Activated T-helper 1 cell treated with anti-CD3 and anti-CD28 coated beads, Interleukin-12 subunit alpha, Interleukin-12 subunit beta, Interleukin-2, Interleukin-4 antibody, amounts not matched to agents 30 ng/mL and 10 ng/mL and 1 ng/mL, durations not matched to agents 14 hours and 24 hours and 36 hours (primary cell): ENCODE measurements around the gene INPP5J. TPM values are rescaled to one million over a fixed set of nuclear protein-coding genes. Genes with fewer than 3 reads are reported as not detected.
A peak's percentile ranks its signal among the peaks of the same experiment; 100 is the strongest.
"Not testable (repeated sequence)": the region's sequence is repeated elsewhere in the genome, so short reads cannot be mapped to it uniquely, and the experiment has no call there.

ENCODE experiments used
- DNase-seq: peaks from one replicate; pipeline ENCODE4 v3.0.0; 2021; ENCODE audit warnings: low spot score
- H3K27ac Mint-ChIP-seq: one replicate; pipeline ENCODE4 v1.8.0; 2021; ENCODE audit warnings: mild to moderate bottlenecking, mixed read lengths
- H3K27me3 Mint-ChIP-seq: one replicate; pipeline ENCODE4 v1.8.0; 2022; ENCODE audit warnings: mild to moderate bottlenecking, moderate library complexity, mixed read lengths; ENCODE audit not compliant: insufficient read depth
- H3K36me3 Mint-ChIP-seq: one replicate; pipeline ENCODE4 v1.8.0; 2021; ENCODE audit warnings: low read depth, mixed read lengths
- H3K4me1 Mint-ChIP-seq: one replicate; pipeline ENCODE4 v1.8.0; 2021; ENCODE audit warnings: low read depth, mixed read lengths
- H3K4me3 Mint-ChIP-seq: one replicate; pipeline ENCODE4 v1.8.0; 2021; ENCODE audit warnings: mild to moderate bottlenecking, moderate library complexity, mixed read lengths
- H3K9me3 Mint-ChIP-seq: one replicate; pipeline ENCODE4 v1.8.0; 2021; ENCODE audit warnings: mixed read lengths
- intact Hi-C: fragments of 100-400 bp; cut with micrococcal nuclease; formaldehyde crosslinking; loops from one replicate; pipeline ENCODE4 v1.15.1; 2024
- total RNA-seq: library from RNA; stranded (reverse); gene quantifications from 2 replicates; pipeline ENCODE4 v1.2.3, GENCODE V29; 2022

The INPP5J gene
- total RNA-seq, 1 donor from 2014 or later, result not detected

DNA sequence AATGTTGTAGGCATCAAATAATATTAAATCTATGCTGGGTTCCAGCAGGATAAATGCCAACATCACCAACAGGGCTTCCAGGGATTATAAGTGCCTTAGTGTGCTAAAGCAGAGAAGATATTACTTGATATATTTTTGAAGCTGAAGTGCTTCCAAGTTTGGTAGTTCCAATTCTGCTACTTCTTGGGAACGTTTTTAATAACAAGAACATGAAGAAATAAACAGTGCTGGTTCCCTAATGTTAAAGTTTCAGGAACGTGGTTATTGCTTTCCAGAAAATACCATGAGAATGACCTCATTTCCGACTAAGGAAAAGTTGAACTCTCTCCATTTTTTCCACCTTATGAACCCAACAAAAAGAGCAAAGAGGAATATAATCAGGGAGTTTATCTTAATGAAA is 32.7 kb downstream of the INPP5J start:
- Mint-ChIP-seq H3K4me3 (no peak overlapping the region), H3K9me3 (no peaks in the 10 kb centered on the region)

DNA sequence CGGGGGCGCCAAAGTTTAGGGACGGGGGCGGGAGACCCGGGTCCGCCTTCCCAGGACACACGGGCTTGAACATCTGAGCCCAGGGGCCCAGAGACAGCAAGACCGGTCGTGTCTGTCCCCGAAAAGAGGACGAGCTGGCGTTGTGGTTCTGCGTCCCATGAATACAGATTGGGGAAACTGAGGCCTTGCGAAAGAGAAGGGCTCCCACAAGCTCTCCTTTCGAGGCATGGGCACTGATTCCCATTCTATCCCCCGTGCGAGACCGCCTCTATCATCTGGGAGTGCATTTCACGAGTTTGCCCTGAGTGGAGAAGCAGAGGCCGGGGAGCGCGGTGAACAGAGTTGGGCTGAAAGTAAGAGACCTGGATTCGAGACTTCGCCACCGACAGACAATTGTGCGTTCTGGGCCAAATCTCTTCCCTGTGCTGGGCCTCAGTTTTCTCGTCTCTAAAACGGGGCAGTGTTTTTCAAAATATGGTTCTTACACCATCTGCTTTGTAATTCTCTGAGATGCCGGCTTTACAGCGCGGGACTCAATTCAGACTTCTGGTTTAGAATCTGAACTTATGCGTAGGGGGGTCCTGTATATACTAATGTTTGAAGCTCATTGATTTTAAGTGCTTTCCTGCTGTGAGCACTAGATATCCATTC is 37.7 kb downstream of the INPP5J start:
- Mint-ChIP-seq H3K4me1 (peaks cover 42% of the 10 kb centered on the region), H3K27me3 (peaks cover 15% of the 10 kb centered on the region), H3K9me3 (no peaks in the 10 kb centered on the region), H3K4me3 (peak overlapping the region; percentile 100), H3K27ac (peak overlapping the region; percentile 95), H3K36me3 (peaks cover 12% of the 10 kb centered on the region)
- intact Hi-C loops, result loop anchor here (1.0 to 5.0 kb wide), 6 partner anchors 52 to 187 kb away; partner anchors contain the start of genes LIMK2, PATZ1, PIK3IP1 and SELENOM
- peak; percentile 9 for DNase-seq

More for the DNA sequence above, 32.7 kb downstream of the INPP5J start:
- Mint-ChIP-seq H3K27ac (no peak overlapping the region), H3K27me3 (peaks cover 17% of the 10 kb centered on the region), H3K36me3 (peaks cover 2% of the 10 kb centered on the region), H3K4me1 (peaks cover 15% of the 10 kb centered on the region)
- no peak for DNase-seq
- intact Hi-C loops, result no loop called here

DNA sequence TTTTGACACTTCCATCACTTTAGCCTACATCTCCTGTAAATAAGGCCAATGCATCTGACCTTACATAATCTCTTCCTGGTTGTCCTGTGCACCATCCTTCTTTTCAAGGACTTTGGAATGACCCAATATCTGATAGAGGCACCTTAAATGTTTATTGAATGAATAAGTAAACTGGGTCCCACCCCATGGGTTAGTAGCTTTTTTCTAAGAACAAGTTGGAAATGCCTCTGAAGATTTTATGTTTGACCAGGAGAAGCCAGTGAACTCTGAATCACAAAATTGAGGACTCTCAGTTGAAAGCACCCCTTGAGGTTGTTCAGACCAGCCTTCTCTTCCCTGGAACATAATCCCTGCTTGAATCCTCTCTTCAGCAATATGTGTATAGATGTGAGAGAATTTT is 38.6 kb downstream of the INPP5J start:
- H3K27ac Mint-ChIP-seq, result no peak overlapping the region

DNA sequence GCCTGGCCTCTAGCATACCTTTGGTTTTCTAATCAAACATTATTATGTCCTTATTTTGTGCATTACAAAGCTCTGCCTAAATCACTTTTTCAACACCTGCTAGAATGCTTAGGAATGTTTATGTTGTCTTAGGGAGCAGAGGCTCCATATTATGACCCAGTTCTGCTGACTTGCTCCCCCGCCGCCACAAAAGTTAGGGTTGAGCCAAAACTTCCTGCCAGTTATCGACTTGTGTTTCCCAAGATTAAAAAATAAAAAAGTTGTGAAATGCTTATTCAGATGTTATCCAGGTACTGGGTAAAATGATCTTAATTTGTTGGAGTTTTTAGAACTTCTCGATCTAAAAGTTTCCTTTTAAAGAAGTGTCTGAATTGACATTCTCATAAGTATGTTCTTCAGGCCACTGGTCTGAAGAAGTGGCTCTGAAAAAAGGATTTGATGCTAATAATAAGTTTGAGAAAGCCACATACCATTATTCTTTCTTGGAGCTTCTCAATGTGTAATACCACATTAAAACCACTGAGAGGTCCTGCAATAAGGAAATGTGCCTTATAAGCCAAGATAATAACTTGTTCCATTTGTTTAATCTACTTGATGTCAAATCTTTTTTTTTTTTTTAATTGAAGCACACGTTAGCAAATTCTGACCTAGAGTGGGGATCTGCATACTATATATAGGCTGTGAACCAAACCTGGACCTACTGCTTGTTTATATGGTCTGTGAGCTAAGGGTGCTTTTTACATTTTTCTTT is 39.4 kb downstream of the INPP5J start:
- Mint-ChIP-seq H3K4me1 (peaks cover 43% of the 10 kb centered on the region), H3K4me3 (peak overlapping the region; percentile 100), H3K27ac (no peak overlapping the region), H3K9me3 (no peaks in the 10 kb centered on the region), H3K27me3 (peaks cover 15% of the 10 kb centered on the region), H3K36me3 (peaks cover 22% of the 10 kb centered on the region)
- no peak for DNase-seq
- intact Hi-C loops, result loop anchor here (5.0 kb wide), 2 partner anchors 70 to 185 kb away; partner anchors contain the start of gene PATZ1

More for the DNA sequence above, 38.6 kb downstream of the INPP5J start:
- Mint-ChIP-seq H3K9me3 (no peaks in the 10 kb centered on the region), H3K4me1 (peaks cover 43% of the 10 kb centered on the region), H3K27me3 (peaks cover 15% of the 10 kb centered on the region), H3K4me3 (peak overlapping the region; percentile 100), H3K36me3 (peaks cover 16% of the 10 kb centered on the region)
- intact Hi-C loops, result loop anchor here (2.0 to 5.0 kb wide), 3 partner anchors 71 to 186 kb away; partner anchors contain the start of genes PATZ1 and PIK3IP1
- DNase-seq, result no peak

DNA sequence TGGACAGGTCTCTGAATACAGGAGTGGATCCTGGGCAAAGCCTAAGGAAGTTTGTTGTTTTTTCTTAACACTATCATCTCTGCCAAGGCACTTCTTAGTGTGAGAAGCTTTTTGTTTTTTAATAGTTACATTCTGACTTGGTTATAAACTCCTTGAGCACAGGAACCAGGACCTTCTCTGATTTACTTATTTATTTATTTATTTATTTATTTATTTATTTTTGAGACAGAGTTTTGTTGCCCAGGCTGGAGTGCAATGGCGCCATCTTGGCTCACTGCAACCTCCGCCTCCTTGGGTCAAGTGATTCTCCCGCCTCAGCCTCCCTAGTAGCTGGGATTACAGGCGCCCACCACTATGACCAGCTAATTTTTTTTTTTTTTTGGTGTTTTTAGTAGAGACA is 48.2 kb downstream of the INPP5J start:
- Mint-ChIP-seq H3K27me3 (no peaks in the 10 kb centered on the region), H3K4me1 (peaks cover 21% of the 10 kb centered on the region), H3K4me3 (no peak overlapping the region), H3K9me3 (no peaks in the 10 kb centered on the region), H3K36me3 (peaks cover 12% of the 10 kb centered on the region), H3K27ac (no peak overlapping the region)
- intact Hi-C loops, result no loop called here
- DNase-seq, result no peak

DNA sequence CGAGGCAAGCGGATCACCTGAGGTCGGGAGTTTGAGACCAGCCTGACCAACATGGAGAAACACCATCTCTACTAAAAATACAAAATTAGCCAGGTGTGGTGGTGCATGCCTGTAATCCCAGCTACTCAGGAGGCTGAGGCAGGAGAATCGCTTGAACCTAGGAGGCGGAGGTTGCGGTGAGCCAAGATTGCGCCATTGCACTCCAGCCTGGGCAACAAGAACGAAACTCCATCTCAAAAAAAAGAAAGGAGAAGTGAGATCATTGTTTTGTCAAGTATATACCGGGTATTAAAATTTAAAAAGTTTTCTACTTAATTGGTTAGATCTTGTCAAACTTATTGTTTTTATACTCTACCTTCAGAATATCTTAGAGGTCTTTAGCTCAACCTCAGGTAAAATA is 49.0 kb downstream of the INPP5J start:
- not testable (repeated sequence) for H3K36me3 Mint-ChIP-seq

DNA sequence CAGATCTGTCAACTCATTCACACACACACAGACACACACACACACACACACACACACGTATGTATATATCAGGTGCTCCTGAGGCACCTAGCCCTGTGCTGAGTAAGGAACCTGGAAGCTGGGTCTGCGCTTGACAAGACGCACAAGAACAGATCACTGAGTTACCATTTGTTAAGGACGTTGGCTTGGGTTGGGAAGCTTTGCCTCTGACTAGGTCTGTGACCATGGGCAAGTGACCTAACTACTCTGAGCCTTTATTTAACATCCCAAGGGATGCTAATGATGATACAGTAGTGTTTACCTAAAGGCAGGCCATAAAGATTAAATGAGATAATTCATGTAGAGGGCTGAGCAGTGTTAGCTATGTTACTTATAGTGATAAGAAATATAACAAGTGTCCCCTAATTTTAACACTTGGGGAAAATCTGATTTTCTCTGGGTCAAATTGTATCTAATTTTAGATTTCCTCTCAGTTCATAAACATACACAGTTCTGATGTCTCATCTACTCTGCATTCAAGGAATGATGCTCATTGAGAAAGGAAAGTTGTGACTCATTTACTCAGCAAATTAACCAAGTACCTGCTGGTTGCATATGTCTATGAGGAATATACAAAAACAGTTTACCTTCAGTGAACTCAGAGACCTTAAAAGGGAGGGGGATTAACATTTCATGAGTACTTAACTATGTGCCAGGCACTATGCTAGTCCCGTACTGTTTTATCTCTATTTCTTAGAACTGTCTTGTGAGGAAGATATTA is 50.8 kb downstream of the INPP5J start:
- Mint-ChIP-seq H3K4me3 (no peak overlapping the region), H3K27ac (peak overlapping the region; percentile 64), H3K36me3 (peaks cover 11% of the 10 kb centered on the region), H3K9me3 (no peaks in the 10 kb centered on the region), H3K27me3 (no peaks in the 10 kb centered on the region), H3K4me1 (peaks cover 14% of the 10 kb centered on the region)
- intact Hi-C loops, result no loop called here
- DNase-seq, result no peak

More for the DNA sequence above, 49.0 kb downstream of the INPP5J start:
- intact Hi-C loops, H3K4me3 Mint-ChIP-seq, H3K27ac Mint-ChIP-seq, H3K9me3 Mint-ChIP-seq, DNase-seq, H3K27me3 Mint-ChIP-seq: not testable (repeated sequence)
- H3K4me1 Mint-ChIP-seq, result peaks cover 21% of the 10 kb centered on the region

DNA sequence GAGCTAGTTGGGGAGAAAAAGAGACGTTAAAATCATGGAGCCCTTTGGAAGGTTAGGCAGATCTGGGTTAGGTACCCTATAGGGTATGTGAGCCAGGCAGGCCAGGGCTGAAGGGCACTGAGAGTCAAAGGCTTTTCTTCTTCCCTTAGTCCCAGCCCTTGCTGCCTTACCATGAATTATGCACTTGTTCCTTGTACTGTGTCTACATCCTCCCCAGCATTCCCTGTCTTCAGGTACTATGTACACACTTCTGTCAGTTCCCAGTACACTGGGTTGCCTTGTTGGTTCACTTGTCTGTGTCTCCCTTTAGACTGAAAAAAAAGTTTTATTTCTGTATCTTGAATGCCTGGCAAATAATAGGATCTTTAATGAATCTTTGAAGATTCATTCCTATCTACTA is 54.2 kb downstream of the INPP5J start:
- H3K27ac Mint-ChIP-seq, result no peak overlapping the region
- no peak overlapping the region for H3K4me3 Mint-ChIP-seq
- H3K4me1 Mint-ChIP-seq, result peaks cover 13% of the 10 kb centered on the region
- intact Hi-C loops, result no loop called here
- DNase-seq, result no peak
- no peaks in the 10 kb centered on the region for H3K27me3 Mint-ChIP-seq
- H3K9me3 Mint-ChIP-seq, result peaks cover 3% of the 10 kb centered on the region
- H3K36me3 Mint-ChIP-seq, result peaks cover 23% of the 10 kb centered on the region

DNA sequence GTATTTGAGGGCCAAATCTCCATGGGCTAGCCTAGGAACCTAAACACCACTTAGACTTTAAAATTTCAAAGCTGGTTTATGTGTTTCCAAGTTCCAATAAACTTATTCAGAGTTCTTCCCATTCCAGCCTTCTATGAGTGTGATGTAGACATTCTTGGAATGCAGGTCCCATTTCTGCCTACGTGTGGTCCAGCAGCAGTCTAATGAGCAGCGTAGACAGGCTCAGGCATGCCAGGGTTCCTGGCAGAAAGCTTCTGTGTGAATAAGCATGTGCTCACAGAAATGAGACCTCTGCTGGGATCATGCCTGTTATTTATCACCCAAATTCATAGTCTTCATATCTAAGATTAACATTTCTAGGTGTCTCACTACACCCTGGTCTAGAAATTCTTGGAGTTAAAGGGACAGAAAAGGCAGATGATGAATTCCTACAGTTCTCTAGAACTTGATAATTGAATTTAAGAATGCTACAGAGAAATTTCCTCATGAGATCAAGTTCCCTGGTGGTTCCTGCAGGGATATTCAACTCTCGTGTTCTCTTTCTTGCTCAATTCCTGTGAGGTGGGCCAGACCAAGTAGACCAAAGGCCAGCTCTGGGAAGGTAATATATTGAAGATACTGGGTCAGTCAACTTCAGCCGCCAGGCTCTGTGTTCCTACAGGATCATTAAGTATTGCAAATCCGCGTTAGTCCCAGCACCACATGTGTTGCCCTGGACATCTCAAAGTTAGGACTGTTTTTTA is 54.8 kb downstream of the INPP5J start:
- Mint-ChIP-seq H3K36me3 (peaks cover 23% of the 10 kb centered on the region), H3K27ac (no peak overlapping the region), H3K4me3 (no peak overlapping the region), H3K9me3 (peaks cover 3% of the 10 kb centered on the region), H3K4me1 (peaks cover 13% of the 10 kb centered on the region), H3K27me3 (no peaks in the 10 kb centered on the region)
- DNase-seq, result no peak
- intact Hi-C loops, result no loop called here

DNA sequence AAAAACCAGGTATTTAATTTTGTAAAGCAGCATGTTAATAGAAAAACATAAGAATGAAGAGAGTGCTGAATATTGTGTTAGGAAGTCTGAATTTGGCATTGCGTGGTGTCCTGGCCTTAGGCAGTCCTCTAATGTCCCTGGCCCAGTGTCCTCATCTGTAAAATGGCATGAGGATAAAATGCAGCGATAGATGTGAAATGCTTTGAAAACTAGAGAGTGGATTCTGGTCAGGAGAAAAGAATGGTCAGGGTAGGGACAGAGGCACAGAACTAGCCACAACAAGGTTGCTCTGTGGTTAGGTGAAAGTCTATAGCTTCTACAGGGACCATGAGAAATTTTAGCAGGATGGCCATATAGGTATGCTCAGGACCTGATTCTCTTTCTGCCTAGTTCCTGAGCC is 56.1 kb downstream of the INPP5J start:
- no peak for DNase-seq
- H3K27me3 Mint-ChIP-seq, result no peaks in the 10 kb centered on the region
- intact Hi-C loops, result no loop called here
- H3K27ac Mint-ChIP-seq, result no peak overlapping the region
- peaks cover 21% of the 10 kb centered on the region for H3K36me3 Mint-ChIP-seq
- H3K9me3 Mint-ChIP-seq, result peaks cover 3% of the 10 kb centered on the region
- H3K4me1 Mint-ChIP-seq, result peaks cover 3% of the 10 kb centered on the region
- no peak overlapping the region for H3K4me3 Mint-ChIP-seq

DNA sequence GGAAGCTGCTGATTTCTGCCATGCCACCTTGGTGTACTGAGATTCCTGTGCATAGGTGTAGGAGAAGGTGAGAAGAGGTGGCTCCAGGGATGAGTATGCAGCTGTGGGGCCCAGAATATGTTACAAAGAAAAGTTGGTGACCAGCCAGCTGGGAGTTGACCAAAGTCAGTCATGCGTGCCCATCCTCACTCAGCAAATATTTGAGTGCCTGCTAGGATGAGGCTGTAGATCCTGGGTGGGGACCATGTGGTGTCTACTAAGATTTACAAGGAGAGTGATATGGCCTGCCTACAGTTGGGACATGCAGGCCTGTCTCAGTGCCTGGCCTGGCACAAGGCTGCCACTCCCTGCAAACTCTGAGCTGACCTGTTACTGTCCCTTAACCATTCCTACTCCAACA is 56.6 kb downstream of the INPP5J start:
- Mint-ChIP-seq H3K4me1 (no peaks in the 10 kb centered on the region), H3K36me3 (peaks cover 20% of the 10 kb centered on the region), H3K27me3 (no peaks in the 10 kb centered on the region), H3K4me3 (no peak overlapping the region), H3K27ac (no peak overlapping the region), H3K9me3 (peaks cover 3% of the 10 kb centered on the region)
- intact Hi-C loops, result no loop called here
- DNase-seq, result no peak

DNA sequence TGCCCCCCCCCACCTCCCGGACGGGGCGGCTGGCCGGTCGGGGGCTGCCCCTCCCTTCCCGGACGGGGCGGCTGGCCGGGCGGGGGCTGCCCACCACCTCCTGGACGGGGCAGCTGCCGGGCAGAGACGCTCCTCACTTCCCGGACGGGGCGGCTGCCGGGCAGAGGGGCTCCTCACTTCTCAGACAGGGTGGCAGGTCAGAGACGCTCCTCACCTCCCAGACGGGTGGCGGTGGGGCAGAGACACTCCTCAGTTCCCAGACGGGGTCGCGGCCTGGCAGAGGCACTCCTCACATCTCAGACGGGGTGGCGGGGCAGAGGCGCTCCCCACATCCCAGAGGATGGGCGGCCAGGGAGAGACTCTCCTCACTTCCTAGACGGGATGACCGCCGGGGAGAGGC is 61.2 kb downstream of the INPP5J start:
- Mint-ChIP-seq H3K4me3 (no peak overlapping the region), H3K27ac (no peak overlapping the region), H3K9me3 (peaks cover 3% of the 10 kb centered on the region), H3K36me3 (peaks cover 9% of the 10 kb centered on the region), H3K27me3 (no peaks in the 10 kb centered on the region), H3K4me1 (no peaks in the 10 kb centered on the region)
- DNase-seq, result no peak
- intact Hi-C loops, result no loop called here
